Measurements from ENCODE around the gene CCDC148. TPM values are rescaled to one million over a fixed set of nuclear protein-coding genes. Genes with fewer than 3 reads are reported as not detected.

Gene CCDC148
- total and polyA plus RNA-seq, 2 experiments from 2014 or later = 1.2 to 1.8 TPM

- TF ChIP-seq, protein P1, sequence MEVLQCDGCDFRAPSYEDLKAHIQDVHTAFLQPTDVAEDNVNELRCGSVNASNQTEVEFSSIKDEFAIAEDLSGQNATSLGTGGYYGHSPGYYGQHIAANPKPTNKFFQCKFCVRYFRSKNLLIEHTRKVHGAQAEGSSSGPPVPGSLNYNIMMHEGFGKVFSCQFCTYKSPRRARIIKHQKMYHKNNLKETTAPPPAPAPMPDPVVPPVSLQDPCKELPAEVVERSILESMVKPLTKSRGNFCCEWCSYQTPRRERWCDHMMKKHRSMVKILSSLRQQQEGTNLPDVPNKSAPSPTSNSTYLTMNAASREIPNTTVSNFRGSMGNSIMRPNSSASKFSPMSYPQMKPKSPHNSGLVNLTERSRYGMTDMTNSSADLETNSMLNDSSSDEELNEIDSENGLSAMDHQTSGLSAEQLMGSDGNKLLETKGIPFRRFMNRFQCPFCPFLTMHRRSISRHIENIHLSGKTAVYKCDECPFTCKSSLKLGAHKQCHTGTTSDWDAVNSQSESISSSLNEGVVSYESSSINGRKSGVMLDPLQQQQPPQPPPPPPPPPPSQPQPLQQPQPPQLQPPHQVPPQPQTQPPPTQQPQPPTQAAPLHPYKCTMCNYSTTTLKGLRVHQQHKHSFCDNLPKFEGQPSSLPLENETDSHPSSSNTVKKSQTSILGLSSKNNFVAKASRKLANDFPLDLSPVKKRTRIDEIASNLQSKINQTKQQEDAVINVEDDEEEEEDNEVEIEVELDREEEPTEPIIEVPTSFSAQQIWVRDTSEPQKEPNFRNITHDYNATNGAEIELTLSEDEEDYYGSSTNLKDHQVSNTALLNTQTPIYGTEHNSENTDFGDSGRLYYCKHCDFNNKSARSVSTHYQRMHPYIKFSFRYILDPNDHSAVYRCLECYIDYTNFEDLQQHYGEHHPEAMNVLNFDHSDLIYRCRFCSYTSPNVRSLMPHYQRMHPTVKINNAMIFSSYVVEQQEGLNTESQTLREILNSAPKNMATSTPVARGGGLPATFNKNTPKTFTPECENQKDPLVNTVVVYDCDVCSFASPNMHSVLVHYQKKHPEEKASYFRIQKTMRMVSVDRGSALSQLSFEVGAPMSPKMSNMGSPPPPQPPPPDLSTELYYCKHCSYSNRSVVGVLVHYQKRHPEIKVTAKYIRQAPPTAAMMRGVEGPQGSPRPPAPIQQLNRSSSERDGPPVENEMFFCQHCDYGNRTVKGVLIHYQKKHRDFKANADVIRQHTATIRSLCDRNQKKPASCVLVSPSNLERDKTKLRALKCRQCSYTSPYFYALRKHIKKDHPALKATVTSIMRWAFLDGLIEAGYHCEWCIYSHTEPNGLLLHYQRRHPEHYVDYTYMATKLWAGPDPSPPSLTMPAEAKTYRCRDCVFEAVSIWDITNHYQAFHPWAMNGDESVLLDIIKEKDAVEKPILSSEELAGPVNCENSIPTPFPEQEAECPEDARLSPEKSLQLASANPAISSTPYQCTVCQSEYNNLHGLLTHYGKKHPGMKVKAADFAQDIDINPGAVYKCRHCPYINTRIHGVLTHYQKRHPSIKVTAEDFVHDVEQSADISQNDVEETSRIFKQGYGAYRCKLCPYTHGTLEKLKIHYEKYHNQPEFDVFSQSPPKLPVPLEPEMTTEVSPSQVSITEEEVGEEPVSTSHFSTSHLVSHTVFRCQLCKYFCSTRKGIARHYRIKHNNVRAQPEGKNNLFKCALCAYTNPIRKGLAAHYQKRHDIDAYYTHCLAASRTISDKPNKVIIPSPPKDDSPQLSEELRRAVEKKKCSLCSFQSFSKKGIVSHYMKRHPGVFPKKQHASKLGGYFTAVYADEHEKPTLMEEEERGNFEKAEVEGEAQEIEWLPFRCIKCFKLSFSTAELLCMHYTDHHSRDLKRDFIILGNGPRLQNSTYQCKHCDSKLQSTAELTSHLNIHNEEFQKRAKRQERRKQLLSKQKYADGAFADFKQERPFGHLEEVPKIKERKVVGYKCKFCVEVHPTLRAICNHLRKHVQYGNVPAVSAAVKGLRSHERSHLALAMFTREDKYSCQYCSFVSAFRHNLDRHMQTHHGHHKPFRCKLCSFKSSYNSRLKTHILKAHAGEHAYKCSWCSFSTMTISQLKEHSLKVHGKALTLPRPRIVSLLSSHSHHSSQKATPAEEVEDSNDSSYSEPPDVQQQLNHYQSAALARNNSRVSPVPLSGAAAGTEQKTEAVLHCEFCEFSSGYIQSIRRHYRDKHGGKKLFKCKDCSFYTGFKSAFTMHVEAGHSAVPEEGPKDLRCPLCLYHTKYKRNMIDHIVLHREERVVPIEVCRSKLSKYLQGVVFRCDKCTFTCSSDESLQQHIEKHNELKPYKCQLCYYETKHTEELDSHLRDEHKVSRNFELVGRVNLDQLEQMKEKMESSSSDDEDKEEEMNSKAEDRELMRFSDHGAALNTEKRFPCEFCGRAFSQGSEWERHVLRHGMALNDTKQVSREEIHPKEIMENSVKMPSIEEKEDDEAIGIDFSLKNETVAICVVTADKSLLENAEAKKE (CRISPR knock-in tag; IDR thresholded peaks at IDR 0.05) = no peak
- TF ChIP-seq EZH2 (IDR thresholded peaks at IDR 0.05; ENCODE audit: low read depth, unreplicated experiment) (no peak), ZNF331 (CRISPR knock-in tag; IDR thresholded peaks at IDR 0.05; ENCODE audit: low read depth) (no peak), ZNF114 (CRISPR knock-in tag; IDR thresholded peaks at IDR 0.05) (no peak), JUNB (IDR thresholded peaks at IDR 0.05; ENCODE audit: unreplicated experiment) (no peak), POLR2AphosphoS5 (IDR thresholded peaks at IDR 0.05; ENCODE audit: low read depth) (no peak), REST (IDR thresholded peaks at IDR 0.05; ENCODE audit: unreplicated experiment) (no peak)
These were observed 271.8 kb downstream of the CCDC148 start (continued) for GRCh38 chr2:158184556-158185343.

Measured in GM23338 (cell line).